Mesendoderm (in vitro differentiated cells): ENCODE data around the gene POLRMT.
"Not testable (repeated sequence)": the region's sequence is repeated elsewhere in the genome, so short reads cannot be mapped to it uniquely, and the experiment has no call there.

Source experiments
- DNase-seq: peaks from one replicate; pipeline ENCODE4 v3.0.0; 2013
- H2AK5ac ChIP-seq: 2 replicates; pipeline ENCODE4 v1.6.1; 2013; ENCODE audit warnings: low read length, inconsistent platforms
- H2BK120ac ChIP-seq: 2 replicates; pipeline ENCODE4 v1.6.1; 2013; ENCODE audit warnings: low read depth, mild to moderate bottlenecking, low read length, moderate library complexity, mixed read lengths
- H2BK15ac ChIP-seq: replicated peaks from 2 replicates; pipeline ENCODE4 v1.6.1; 2013; ENCODE audit warnings: low read depth, mild to moderate bottlenecking, moderate library complexity
- H2BK5ac ChIP-seq: 2 replicates; pipeline ENCODE4 v1.6.1; 2013; ENCODE audit warnings: low read length, inconsistent platforms
- H3K18ac ChIP-seq: 2 replicates; pipeline ENCODE4 v1.6.1; 2013; ENCODE audit warnings: mild to moderate bottlenecking, low read length, mixed read lengths
- H3K23ac ChIP-seq: one replicate; pipeline ENCODE4 v1.6.1; 2013; ENCODE audit warnings: low read length
- H3K27ac ChIP-seq: 2 replicates; pipeline ENCODE4 v1.5.1; 2013; ENCODE audit warnings: low read depth, mild to moderate bottlenecking, inconsistent platforms, low read length, moderate library complexity
- H3K27me3 ChIP-seq: 2 replicates; pipeline ENCODE4 v1.6.1; 2013; ENCODE audit warnings: low read length, control low read depth, mild to moderate bottlenecking, inconsistent platforms; ENCODE audit not compliant: insufficient read depth, poor library complexity
- H3K36me3 ChIP-seq: 2 replicates; pipeline ENCODE4 v1.6.1; 2013; ENCODE audit warnings: low read length, inconsistent platforms; ENCODE audit not compliant: control insufficient read depth, insufficient read depth
- H3K4ac ChIP-seq: one replicate; pipeline ENCODE4 v1.6.1; 2013; ENCODE audit warnings: low read depth, mild to moderate bottlenecking, low read length, moderate library complexity
- H3K4me1 ChIP-seq: 2 replicates; pipeline ENCODE4 v1.6.1; 2013; ENCODE audit warnings: low read depth, low read length, inconsistent platforms; ENCODE audit not compliant: control insufficient read depth
- H3K4me2 ChIP-seq: 2 replicates; pipeline ENCODE4 v1.6.1; 2013; ENCODE audit warnings: low read length
- H3K4me3 ChIP-seq: 2 replicates; pipeline ENCODE4 v1.5.1; 2013; ENCODE audit warnings: mild to moderate bottlenecking, low read length
- H3K56ac ChIP-seq: one replicate; pipeline ENCODE4 v1.6.1; 2013; ENCODE audit warnings: low read length
- H3K79me1 ChIP-seq: 2 replicates; pipeline ENCODE4 v1.6.1; 2013; ENCODE audit warnings: low read length, inconsistent platforms
- H3K79me2 ChIP-seq: 2 replicates; pipeline ENCODE4 v1.6.1; 2013; ENCODE audit warnings: mild to moderate bottlenecking, low read length; ENCODE audit not compliant: control insufficient read depth, insufficient read depth
- H3K9ac ChIP-seq: 2 replicates; pipeline ENCODE4 v1.6.1; 2013; ENCODE audit warnings: low read length, inconsistent platforms
- H4K5ac ChIP-seq: one replicate; pipeline ENCODE4 v1.6.1; 2013; ENCODE audit warnings: low read length
- H4K8ac ChIP-seq: one replicate; pipeline ENCODE4 v1.6.1; 2013; ENCODE audit warnings: low read depth, mild to moderate bottlenecking, control low read depth, low read length, moderate library complexity
- WGBS: extraction: QIAGEN DNeasy Blood & Tissue Kit; methylation state at CpG from one replicate; pipeline ENCODE4 v1.1.7; 2013; ENCODE audit warnings: low lambda C conversion rate, missing lambda C conversion rate; ENCODE audit not compliant: insufficient coverage; ENCODE audit errors: extremely low coverage; 5-methylcytosine and 5-hydroxymethylcytosine counted together

Gene POLRMT

GRCh38 chr19:585551-586110, 47.7 kb downstream of the POLRMT start:
- Histone ChIP-seq H3K4me3 (no peak overlapping the region), H2BK15ac (no peak overlapping the region), H3K18ac (no peak overlapping the region), H3K79me2 (no peaks in the 10 kb centered on the region), H3K9ac (no peak overlapping the region), H2AK5ac (no peak overlapping the region), H3K36me3 (no peaks in the 10 kb centered on the region), H3K4me1 (no peaks in the 10 kb centered on the region), H3K23ac (no peak overlapping the region), H3K79me1 (no peaks in the 10 kb centered on the region), H3K4me2 (no peak overlapping the region), H4K5ac (no peak overlapping the region), H3K56ac (no peak overlapping the region), H4K8ac (no peak overlapping the region), H3K27ac (no peak overlapping the region), H3K4ac (no peak overlapping the region), H3K27me3 (peaks cover 8% of the 10 kb centered on the region), H2BK120ac (no peak overlapping the region), H2BK5ac (no peak overlapping the region)
- no peak for DNase-seq
- WGBS, result no CpG with 5 or more reads among the region's 10 CpGs

GRCh38 chr19:585146-585545, 48.2 kb downstream of the POLRMT start:
- H2BK5ac ChIP-seq, H3K18ac ChIP-seq, H4K8ac ChIP-seq, DNase-seq, H3K27ac ChIP-seq, H3K56ac ChIP-seq, H3K4ac ChIP-seq, H2BK120ac ChIP-seq, H2AK5ac ChIP-seq, H2BK15ac ChIP-seq, H4K5ac ChIP-seq, H3K4me1 ChIP-seq, H3K4me2 ChIP-seq, H3K79me1 ChIP-seq, H3K79me2 ChIP-seq, H3K9ac ChIP-seq, H3K4me3 ChIP-seq, H3K27me3 ChIP-seq, H3K23ac ChIP-seq, H3K36me3 ChIP-seq: not testable (repeated sequence)
- WGBS, result no CpG with 5 or more reads among the region's 34 CpGs

GRCh38 chr19:584240-585001, 48.9 kb downstream of the POLRMT start:
- Histone ChIP-seq H3K27ac (no peak overlapping the region), H3K27me3 (peaks cover 5% of the 10 kb centered on the region), H2BK15ac (no peak overlapping the region), H3K4ac (no peak overlapping the region), H3K79me1 (peaks cover under 1% of the 10 kb centered on the region), H2BK120ac (no peak overlapping the region), H3K36me3 (no peaks in the 10 kb centered on the region), H3K4me2 (no peak overlapping the region), H4K8ac (no peak overlapping the region), H4K5ac (no peak overlapping the region), H2BK5ac (no peak overlapping the region), H3K9ac (no peak overlapping the region), H3K4me3 (no peak overlapping the region), H3K56ac (no peak overlapping the region), H3K79me2 (peaks cover 8% of the 10 kb centered on the region), H3K4me1 (no peaks in the 10 kb centered on the region), H3K23ac (no peak overlapping the region), H3K18ac (no peak overlapping the region), H2AK5ac (no peak overlapping the region)
- no CpG with 5 or more reads among the region's 38 CpGs for WGBS
- DNase-seq, result peak; percentile 68

GRCh38 chr19:583968-584239, 49.4 kb downstream of the POLRMT start:
- WGBS, result no CpG with 5 or more reads among the region's 5 CpGs
- peak overlapping the region; percentile 1 for H3K27ac ChIP-seq
- no peak for DNase-seq

GRCh38 chr19:583198-583967, 50.0 kb downstream of the POLRMT start:
- Histone ChIP-seq H3K27me3 (no peaks in the 10 kb centered on the region), H3K18ac (no peak overlapping the region), H2AK5ac (no peak overlapping the region), H3K9ac (no peak overlapping the region), H3K4me3 (no peak overlapping the region), H3K4ac (no peak overlapping the region), H3K56ac (no peak overlapping the region), H2BK5ac (no peak overlapping the region), H4K5ac (no peak overlapping the region), H3K4me1 (no peaks in the 10 kb centered on the region), H3K79me2 (peaks cover 15% of the 10 kb centered on the region), H3K27ac (peak overlapping the region; percentile 1), H2BK120ac (no peak overlapping the region), H2BK15ac (no peak overlapping the region), H3K79me1 (peaks cover 2% of the 10 kb centered on the region), H3K36me3 (no peaks in the 10 kb centered on the region), H3K4me2 (no peak overlapping the region), H4K8ac (no peak overlapping the region), H3K23ac (no peak overlapping the region)
- no CpG with 5 or more reads among the region's 27 CpGs for WGBS
- no peak for DNase-seq

More at GRCh38 chr19:583968-584239, 49.4 kb downstream of the POLRMT start:
- Histone ChIP-seq H3K79me1 (peaks cover 2% of the 10 kb centered on the region), H2BK15ac (no peak overlapping the region), H3K79me2 (peaks cover 13% of the 10 kb centered on the region), H3K4me2 (no peak overlapping the region), H2AK5ac (no peak overlapping the region), H3K4ac (no peak overlapping the region), H3K9ac (no peak overlapping the region), H4K8ac (no peak overlapping the region), H2BK120ac (no peak overlapping the region), H3K4me1 (no peaks in the 10 kb centered on the region), H2BK5ac (no peak overlapping the region), H3K27me3 (peaks cover under 1% of the 10 kb centered on the region), H4K5ac (no peak overlapping the region), H3K23ac (no peak overlapping the region), H3K56ac (no peak overlapping the region), H3K18ac (no peak overlapping the region), H3K36me3 (no peaks in the 10 kb centered on the region), H3K4me3 (no peak overlapping the region)
